ENCODE measurements around the gene HSPD1.
A peak's percentile ranks its signal among the peaks of the same experiment; 100 is the strongest.
"Not testable (repeated sequence)": the region's sequence is repeated elsewhere in the genome, so short reads cannot be mapped to it uniquely, and the experiment has no call there.

Gene HSPD1

DNA sequence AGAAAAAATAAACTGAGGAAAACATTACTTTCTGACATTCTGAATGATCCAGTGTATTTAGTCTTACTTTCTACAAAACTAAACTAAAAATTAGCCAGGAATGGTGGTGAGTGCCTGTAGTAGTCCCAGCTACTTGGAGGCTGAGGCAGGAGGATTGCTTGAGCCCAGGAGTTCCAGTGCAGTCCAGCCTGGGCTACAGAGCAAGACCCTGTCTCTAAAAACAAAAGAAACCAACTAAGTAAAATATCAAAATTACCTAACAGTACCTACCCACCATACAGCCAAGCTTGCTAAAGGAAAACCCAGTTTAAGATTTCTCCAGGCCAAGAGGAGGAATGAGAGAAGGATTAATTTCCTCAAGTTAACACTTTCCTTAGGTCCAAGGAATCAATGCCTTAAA lies 2.9 kb downstream of the HSPD1 start:
- DNase-seq (ENCODE audit: low read depth), result no peak

DNA sequence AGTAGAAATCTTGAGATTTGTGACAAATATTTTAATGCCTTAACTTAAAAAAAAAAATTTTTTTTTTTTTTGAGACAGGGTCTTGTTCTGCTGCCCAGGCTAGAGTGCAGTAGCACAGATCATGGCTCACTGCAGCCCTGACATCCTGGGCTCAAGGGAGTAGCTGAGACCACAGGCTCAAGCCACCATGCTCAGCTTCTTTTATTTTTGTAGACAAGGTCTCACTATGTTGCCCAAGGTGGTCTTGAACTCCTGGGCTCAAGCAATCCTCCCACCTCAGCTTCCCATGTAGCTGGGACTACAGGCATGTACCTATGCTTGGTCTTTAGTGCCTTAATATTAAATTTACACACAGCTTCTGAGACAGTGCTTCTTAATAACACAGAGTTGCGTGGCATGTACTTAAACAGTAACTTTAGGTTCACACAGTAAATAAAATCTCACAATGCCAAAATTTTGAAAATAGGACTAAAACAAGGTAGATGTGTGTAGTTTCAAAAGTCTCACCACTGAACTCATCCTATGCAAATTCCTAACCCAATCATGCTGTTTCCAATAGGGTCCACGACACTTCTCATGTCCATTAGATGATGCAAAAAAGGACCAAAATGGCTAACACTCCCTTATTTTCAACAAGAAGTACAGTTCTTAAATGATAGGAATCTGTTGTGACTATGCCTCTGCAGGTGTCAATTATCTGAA lies 4.1 kb downstream of the HSPD1 start:
- DNase-seq (ENCODE audit: low read depth), result no peak

DNA sequence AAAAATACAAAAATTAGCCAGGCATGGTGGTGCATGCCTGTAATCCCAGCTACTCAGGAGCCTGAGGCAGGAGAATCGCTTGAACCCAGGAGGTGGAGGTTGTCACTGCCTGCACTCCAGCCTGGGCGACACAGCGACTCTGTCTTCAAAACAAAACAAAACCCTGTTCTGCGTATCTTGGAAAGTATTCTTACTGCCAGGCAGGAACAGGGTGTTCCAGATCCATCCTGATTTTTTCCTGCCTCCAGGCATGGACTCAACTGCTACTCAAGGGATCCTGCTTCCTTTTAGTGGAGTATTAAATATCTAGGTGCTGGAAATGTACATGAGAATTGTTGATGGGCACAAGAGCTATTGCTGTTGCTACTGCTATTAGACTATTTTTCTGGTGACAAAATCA lies 12.3 kb downstream of the HSPD1 start:
- DNase-seq (ENCODE audit: low read depth), result no peak

- DNase-seq (ENCODE audit: low read depth), result no peak
Measured at GRCh38 chr2:197486175-197486574, 13.5 kb downstream of the HSPD1 start.

DNA sequence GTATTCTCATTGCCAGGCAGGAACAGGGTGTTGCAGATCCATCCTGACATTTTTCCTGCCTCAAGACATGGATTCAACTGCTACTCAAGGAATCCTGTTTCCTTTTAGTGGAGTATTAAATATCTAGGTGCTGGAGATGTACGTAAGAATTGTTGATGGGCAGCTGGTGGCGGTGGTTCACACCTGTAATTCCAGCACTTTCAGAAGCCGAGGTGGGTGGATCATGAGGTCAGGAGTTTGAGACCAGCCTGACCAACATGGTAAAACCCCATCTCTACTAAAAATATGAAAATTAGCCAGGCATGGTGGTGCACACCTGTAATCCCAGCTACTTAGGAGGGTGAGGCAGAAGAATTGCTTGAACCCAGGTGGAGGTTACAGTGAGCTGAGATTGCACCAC lies 15.4 kb downstream of the HSPD1 start:
- DNase-seq (ENCODE audit: low read depth), result not testable (repeated sequence)

- no peak for DNase-seq (ENCODE audit: low read depth)
Measured at GRCh38 chr2:197480165-197481036, 19.2 kb downstream of the HSPD1 start.

DNA sequence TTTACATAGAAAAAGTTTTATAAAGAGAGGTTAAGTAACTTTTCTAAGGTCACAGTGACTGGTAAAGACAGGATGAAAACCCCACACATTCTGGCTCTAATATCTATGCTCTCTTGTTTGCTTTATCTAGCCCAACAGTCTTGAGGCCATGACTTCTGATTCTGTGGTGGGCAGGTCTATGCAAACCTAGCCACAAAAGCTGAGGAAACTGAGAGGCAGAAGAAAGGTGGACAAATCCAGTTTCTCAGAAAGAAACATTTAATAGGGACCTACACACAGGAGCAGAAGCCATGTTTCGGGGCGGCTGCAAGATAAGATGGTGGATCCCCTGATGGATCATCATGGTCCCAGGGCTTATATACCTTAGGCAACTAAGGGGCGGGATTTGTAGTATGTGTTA lies 21.8 kb downstream of the HSPD1 start:
- no peak for DNase-seq (ENCODE audit: low read depth)

DNA sequence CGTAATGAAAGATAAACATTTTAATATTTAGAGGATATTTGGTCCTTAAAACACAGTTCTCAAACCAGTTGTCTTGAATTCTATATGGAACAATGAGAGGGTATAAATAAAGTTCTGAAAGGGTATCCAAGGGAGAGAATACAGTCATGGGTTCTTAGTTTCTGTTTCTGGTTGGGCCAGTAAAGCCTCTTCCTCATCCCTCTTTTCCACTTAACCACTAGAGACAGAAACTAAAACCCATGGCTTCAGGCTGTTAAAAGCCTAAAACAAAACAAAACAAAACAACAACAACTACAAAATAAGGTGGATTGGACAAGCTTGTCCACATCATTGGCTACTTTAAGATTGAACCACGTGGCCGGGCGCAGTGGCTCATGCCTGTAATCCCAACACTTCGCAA lies 27.5 kb downstream of the HSPD1 start:
- no peak for DNase-seq (ENCODE audit: low read depth)

DNA sequence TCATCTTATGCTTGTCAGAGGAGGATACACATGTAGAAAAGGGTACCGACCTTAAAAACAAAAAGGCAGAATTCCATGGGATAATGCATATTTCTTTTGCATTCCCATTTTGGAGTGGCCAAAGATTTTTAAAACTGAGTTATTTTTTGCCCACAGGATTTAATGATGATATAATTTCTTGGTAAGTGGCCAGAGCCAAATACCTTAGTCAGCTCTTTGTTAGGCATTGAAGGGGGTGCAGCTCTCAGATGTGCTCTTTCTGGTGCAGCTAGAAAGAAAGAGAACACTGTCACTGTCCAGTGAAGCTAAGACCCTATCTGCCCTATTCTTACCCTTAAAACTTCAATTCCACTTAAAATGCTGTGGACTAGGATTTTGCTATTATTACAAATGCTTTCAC lies 35.5 kb downstream of the HSPD1 start:
- peak; percentile 43 for DNase-seq (ENCODE audit: low read depth)

GRCh38 chr2:197461057-197461456 lies 38.6 kb downstream of the HSPD1 start:
- DNase-seq (ENCODE audit: low read depth), result peak; percentile 52

DNA sequence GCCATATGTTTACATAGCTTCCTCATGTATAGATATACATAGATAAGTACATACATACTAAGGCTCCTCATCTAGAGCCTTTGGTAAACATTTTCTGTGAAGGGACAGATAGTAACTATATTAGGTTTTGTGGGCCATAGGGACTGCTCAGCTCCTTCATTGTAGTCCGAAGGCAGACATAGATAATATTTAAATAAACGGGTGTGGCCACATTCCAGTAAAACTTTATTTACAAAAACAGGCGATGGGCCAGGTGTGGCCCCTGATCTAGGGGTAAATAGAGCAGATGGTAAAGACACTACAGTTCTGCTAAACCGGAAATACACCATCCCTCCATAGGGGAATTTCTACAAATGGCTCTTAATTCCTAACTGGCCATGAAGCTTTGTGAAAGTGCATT lies 39.0 kb downstream of the HSPD1 start:
- no peak for DNase-seq (ENCODE audit: low read depth)

GRCh38 chr2:197455428-197455827 lies 44.2 kb downstream of the HSPD1 start:
- DNase-seq (ENCODE audit: low read depth), result no peak

DNA sequence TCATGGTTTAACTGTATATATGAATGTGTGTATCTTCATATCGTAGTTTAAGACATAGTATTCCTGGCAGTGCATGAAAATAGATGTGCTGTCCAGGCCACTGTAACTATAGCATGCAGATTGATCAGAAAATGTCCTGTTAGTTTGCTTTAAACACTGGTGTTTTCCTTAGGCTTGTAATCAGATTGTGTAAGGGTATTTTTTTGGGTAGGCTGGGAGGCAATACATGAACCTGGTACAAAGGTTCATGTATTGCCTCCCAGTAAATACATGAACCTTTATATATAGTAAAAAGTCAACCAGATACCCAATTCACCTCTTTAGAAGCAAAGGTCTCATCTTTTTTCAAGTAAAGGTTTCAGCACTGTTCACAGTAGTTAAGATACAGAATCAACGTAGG lies 44.7 kb downstream of the HSPD1 start:
- DNase-seq (ENCODE audit: low read depth), result no peak

DNA sequence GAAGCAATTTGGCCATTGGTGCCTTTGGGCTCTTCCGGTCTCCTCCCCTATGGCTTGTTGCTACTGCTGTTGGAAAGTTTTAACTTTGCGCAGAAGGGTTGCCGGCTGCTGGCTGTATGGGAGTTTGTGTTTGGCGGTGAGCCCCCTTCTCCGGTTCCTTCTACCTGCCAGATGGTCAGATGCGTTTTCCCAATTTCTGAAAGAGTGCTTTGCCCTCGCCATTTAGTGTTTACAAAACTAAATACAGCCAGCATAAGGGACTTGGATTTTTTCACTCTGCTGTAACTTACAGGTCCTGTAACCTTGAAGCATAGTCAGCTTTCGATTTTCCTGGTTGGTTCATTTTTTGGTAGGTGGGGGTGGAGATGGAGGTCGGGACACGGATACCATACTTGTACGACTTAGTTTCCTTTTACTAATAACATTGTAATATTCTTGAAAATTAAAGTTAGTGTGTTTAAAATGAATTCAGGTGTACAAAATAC lies 45.7 kb downstream of the HSPD1 start:
- DNase-seq (ENCODE audit: low read depth), result peak; percentile 96

DNA sequence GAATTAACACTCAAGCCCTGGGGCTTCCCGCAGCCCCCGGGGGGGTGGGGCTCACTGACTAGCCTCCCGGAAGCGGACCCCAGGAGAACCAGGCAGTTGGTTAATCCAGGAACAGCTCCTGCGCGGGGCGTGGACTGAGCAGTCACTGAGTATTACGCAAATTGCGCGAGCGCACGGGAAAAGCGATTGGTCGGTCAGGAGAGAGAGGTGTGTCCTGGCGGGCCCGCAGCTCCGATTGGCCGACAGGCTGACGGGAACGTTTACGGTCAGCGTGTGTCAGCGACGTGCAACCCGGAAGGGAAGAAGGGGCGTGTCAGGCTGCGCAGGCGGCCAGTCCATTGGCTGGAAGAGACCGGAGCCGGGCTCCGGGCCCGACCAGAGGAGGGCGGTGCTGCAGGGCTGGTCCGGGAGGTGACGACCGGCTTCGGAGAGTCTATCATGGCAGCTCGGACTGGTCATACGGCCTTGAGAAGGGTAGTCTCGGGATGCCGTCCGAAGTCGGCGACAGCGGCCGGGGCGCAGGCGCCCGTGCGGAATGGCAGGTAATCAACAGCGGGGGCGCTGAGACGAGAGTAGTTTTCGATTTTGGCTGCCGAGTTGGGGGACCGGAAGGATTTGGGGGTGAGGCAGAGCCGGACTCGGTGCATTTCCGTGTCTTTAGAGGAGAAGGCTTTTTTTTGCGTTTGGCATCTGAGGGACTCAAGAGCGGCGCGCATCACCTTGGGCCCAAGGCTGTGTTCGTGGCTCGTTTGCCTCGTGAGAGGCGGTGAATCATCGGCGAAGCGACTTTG lies 46.3 kb downstream of the HSPD1 start, which contains the start of gene COQ10B:
COQ10B (plus strand) TSS at position 430 of the 791 bp plus-strand sequence; CDS start at position 439, 9 bp downstream.
- peak; percentile 100 for DNase-seq (ENCODE audit: low read depth)

DNA sequence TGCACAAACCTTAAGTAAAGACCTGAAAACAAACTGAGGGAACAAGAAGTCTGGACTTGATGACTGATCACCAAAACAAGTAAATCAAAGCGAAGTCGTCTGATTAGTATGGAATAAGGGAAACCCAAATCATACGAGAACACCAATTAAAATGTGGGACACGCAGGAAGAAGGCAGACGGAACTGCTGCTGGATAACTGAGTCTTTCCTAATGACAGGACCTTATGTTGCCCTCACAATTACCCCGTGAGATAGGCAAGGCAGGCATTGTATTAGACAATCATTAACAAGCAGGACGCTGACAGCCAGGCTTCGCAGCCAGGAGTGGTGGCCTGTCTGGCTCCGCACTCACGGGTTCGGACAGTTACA lies 46.9 kb downstream of the HSPD1 start:
- no peak for DNase-seq (ENCODE audit: low read depth)

DNA sequence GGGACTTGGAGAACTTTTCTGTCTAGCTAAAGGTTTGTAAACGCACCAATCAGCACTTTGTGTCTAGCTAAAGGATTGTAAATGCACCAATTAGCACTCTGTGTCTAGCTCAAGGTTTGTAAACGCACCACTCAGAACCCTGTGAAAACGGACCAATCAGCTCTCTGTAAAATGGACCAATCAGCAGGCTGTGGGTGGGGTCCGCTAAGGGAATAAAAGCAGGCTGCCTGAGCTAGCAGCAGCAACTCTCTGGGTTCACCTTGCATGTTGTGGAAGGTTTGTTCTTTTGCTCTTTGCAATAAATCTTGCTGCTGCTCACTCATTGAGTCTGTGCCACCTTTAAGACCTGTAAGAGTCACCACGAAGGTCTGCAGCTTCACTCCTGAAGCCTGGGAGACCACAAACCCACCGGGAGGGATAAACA lies 48.7 kb downstream of the HSPD1 start:
- not testable (repeated sequence) for DNase-seq (ENCODE audit: low read depth)

DNA sequence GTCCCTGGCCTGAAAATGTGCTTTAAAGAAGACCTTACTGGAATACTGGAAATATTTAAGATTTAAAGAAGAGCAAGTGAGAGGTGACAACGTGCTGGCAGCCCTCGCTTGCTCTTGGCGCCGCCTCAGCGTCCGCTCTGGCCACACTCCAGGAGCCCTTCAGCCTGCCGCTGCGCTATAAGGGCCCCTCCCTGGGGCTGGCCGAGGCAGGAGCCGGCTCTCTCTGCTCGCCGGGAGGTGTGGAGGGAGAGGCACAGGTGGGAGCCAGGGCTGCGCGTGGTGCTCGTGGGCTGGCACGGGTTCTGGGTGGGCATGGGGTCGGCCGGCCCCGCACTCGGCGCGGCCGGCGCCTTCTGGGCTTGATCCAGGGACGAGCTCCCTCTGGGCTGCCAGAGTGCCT lies 49.2 kb downstream of the HSPD1 start:
- no peak for DNase-seq (ENCODE audit: low read depth)

GRCh38 chr2:197446844-197447243 lies 52.8 kb downstream of the HSPD1 start:
- DNase-seq (ENCODE audit: low read depth), result no peak

GRCh38 chr2:197445746-197446145 lies 53.9 kb downstream of the HSPD1 start:
- no peak for DNase-seq (ENCODE audit: low read depth)

GRCh38 chr2:197442857-197443256 lies 56.8 kb downstream of the HSPD1 start:
- DNase-seq (ENCODE audit: low read depth), result no peak

DNA sequence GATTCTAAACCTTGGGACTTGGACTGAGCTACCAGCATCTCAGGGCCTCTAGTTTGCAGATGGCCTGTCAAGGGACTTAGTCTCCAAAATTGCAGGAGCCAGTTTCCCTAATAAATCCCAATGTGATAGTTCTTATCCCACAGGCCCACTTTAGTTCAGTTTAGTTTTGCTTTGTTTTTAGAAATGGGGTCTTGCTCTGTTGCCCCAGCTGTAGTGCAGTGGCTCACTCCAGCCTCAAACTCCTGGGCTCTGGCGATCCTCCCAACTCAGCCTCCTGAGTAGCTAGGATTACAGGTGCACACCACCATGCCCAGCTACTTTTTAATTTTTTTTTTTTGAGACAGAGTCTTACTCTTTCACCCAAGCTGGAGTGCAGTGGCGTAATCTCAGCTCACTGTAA lies 62.3 kb downstream of the HSPD1 start:
- no peak for DNase-seq (ENCODE audit: low read depth)

All from iris pigment epithelial cell (primary cell).